Cardiac muscle cell (in vitro differentiated cells and primary cell): Measurements from ENCODE around the gene SCGB1A1. TPM values are rescaled to one million over a fixed set of nuclear protein-coding genes. Genes with fewer than 3 reads are reported as not detected.
A peak's percentile ranks its signal among the peaks of the same experiment; 100 is the strongest.

ENCODE experiments used
- DNase-seq, 2 donors: peaks; one replicate each; pipeline versions ENCODE4 v3.0.0 to v3.0.0-alpha.2; 2010 to 2017; ENCODE audit warnings: low read depth in 1 of 2, low spot score in 1 of 2
- H3K27ac ChIP-seq: fragments of 200-600 bp; sonication (generic); 2 replicates; pipeline ENCODE4 v1.5.1; 2016
- H3K27me3 ChIP-seq: fragments of 200-600 bp; sonication (generic); 2 replicates; pipeline ENCODE4 v1.6.0; 2016; ENCODE audit warnings: control low read depth
- H3K36me3 ChIP-seq: fragments of 200-600 bp; sonication (generic); 2 replicates; pipeline ENCODE4 v1.5.1; 2016; ENCODE audit warnings: control low read depth
- H3K4me1 ChIP-seq: fragments of 200-600 bp; sonication (generic); 2 replicates; pipeline ENCODE4 v1.8.1; 2017; ENCODE audit warnings: low read depth, mild to moderate bottlenecking, mixed run types
- H3K4me3 ChIP-seq: fragments of 200-600 bp; sonication (generic); 2 replicates; pipeline ENCODE4 v1.5.1; 2016; ENCODE audit warnings: mild to moderate bottlenecking
- H3K9me3 ChIP-seq: fragments of 200-600 bp; sonication (generic); 2 replicates; pipeline ENCODE4 v1.5.1; 2017; ENCODE audit warnings: low read depth, mild to moderate bottlenecking, control low read depth
- polyA plus RNA-seq: library from polyadenylated mRNA; unstranded; fragments of >200 nt; fragmentation: Nextera tagmentation; extraction: Ambion mirVana; gene quantifications from 2 replicates; pipeline ENCODE4 v1.2.1, GENCODE V29; 2016
- total RNA-seq: library from RNA; depleted of rRNA; stranded (reverse); fragments of >200 nt; gene quantifications from 2 replicates; pipeline ENCODE4 v1.2.3, GENCODE V29; 2016
- TF ChIP-seq, protein P1 (sequence below): IDR thresholded peaks from 2 replicates; pipeline ENCODE4 v1.5.1; 2012; ENCODE audit warnings: low read depth, mild to moderate bottlenecking, low read length

The SCGB1A1 gene
- total and polyA plus RNA-seq, 2 experiments from 2014 or later, result not detected

- H3K4me1 ChIP-seq, result no peaks in the 10 kb centered on the region
- no peaks in the 10 kb centered on the region for H3K36me3 ChIP-seq
- DNase-seq, result peak in 1 of 2 donors; percentile 41
- H3K9me3 ChIP-seq, result no peaks in the 10 kb centered on the region
- no peak overlapping the region for H3K4me3 ChIP-seq
- H3K27ac ChIP-seq, result no peak overlapping the region
- H3K27me3 ChIP-seq, result no peaks in the 10 kb centered on the region
- TF ChIP-seq, protein P1, sequence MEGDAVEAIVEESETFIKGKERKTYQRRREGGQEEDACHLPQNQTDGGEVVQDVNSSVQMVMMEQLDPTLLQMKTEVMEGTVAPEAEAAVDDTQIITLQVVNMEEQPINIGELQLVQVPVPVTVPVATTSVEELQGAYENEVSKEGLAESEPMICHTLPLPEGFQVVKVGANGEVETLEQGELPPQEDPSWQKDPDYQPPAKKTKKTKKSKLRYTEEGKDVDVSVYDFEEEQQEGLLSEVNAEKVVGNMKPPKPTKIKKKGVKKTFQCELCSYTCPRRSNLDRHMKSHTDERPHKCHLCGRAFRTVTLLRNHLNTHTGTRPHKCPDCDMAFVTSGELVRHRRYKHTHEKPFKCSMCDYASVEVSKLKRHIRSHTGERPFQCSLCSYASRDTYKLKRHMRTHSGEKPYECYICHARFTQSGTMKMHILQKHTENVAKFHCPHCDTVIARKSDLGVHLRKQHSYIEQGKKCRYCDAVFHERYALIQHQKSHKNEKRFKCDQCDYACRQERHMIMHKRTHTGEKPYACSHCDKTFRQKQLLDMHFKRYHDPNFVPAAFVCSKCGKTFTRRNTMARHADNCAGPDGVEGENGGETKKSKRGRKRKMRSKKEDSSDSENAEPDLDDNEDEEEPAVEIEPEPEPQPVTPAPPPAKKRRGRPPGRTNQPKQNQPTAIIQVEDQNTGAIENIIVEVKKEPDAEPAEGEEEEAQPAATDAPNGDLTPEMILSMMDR, result no peak
Observed at GRCh38 chr11:62459080-62459479, 40.2 kb downstream of the SCGB1A1 start.

DNA sequence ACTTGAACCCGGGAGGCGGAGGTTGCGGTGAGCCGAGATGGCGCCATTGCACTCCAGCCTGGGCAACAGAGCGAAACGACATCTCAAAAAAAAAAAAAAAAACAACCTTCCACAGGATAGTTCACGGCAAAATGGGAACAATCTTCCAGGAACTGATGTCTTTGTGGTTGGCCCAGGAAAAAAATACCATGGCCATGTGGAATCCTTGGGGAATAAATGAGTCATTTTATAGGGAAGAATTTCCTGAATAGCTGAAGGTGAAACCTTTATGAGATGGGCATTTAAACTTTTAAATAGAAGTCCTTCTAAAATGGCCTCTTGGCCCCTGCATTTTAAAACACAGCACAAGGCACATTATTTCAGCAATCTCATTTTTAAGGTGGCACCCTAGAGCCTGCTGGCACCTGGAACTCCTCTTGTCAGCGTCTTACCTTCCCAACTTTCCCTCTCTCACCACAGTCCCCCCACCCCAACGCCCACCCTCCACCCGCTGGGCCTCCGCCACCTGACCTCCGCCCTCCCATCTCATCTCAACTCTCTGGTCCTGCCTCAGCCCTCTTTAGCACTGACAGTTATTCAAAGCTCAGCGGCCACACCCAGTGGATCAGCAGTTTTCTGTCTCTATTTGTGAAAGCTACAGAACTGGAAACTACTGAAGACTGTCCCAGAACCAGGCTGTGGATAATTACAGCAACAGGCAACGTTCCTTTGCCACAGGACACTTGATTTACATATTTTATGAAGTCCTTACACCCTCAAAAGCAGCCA, 43.1 kb downstream of the SCGB1A1 start:
- H3K9me3 ChIP-seq, result no peaks in the 10 kb centered on the region
- H3K4me3 ChIP-seq, result no peak overlapping the region
- H3K4me1 ChIP-seq, result peaks cover 7% of the 10 kb centered on the region
- no peaks in the 10 kb centered on the region for H3K36me3 ChIP-seq
- TF ChIP-seq, protein P1, result no peak
- peak in 1 of 2 donors; percentile 69 for DNase-seq
- no peaks in the 10 kb centered on the region for H3K27me3 ChIP-seq
- H3K27ac ChIP-seq, result no peak overlapping the region

- DNase-seq, result no peak
Observed at GRCh38 chr11:62462508-62462892, 43.7 kb downstream of the SCGB1A1 start.

GRCh38 chr11:62463121-62463542, 44.3 kb downstream of the SCGB1A1 start:
- TF ChIP-seq, protein P1, result no peak
- no peak for DNase-seq
- Histone ChIP-seq H3K4me3 (no peak overlapping the region), H3K27ac (no peak overlapping the region), H3K9me3 (no peaks in the 10 kb centered on the region), H3K27me3 (no peaks in the 10 kb centered on the region), H3K36me3 (no peaks in the 10 kb centered on the region), H3K4me1 (peaks cover 7% of the 10 kb centered on the region)

More at GRCh38 chr11:62462508-62462892, 43.7 kb downstream of the SCGB1A1 start:
- Histone ChIP-seq H3K27me3 (no peaks in the 10 kb centered on the region), H3K36me3 (no peaks in the 10 kb centered on the region), H3K4me1 (peaks cover 7% of the 10 kb centered on the region), H3K27ac (no peak overlapping the region), H3K4me3 (no peak overlapping the region), H3K9me3 (no peaks in the 10 kb centered on the region)
- TF ChIP-seq, protein P1, result no peak

DNA sequence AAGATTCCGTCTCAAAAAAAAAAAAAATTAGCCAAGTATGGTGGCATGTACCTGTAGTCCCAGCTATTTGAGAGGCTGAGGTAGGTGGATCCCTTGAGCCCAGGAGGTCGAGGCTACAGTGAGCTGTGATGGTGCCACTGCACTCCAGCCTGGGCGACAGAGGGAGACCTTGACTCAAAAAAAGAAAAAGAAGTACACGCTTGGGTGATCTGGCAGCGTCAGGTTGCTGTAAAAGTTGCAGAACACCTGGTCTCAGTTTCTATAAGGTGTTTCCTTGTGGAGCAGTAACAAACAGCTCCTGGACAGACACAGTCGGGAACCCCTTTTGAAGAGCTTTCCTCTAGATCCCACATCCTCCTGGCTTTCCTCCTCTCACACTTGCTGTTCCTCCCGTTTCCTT, 45.8 kb downstream of the SCGB1A1 start:
- Histone ChIP-seq H3K27ac (no peak overlapping the region), H3K9me3 (no peaks in the 10 kb centered on the region), H3K27me3 (no peaks in the 10 kb centered on the region), H3K36me3 (no peaks in the 10 kb centered on the region), H3K4me3 (no peak overlapping the region), H3K4me1 (peaks cover 7% of the 10 kb centered on the region)
- no peak for DNase-seq
- TF ChIP-seq, protein P1, result no peak
